ENCODE measurements around the gene RAPGEF6. TPM values are rescaled to one million over a fixed set of nuclear protein-coding genes. Genes with fewer than 3 reads are reported as not detected.

The RAPGEF6 gene
- total RNA-seq, 1 experiment from 2014 or later = 26.1 TPM

DNA sequence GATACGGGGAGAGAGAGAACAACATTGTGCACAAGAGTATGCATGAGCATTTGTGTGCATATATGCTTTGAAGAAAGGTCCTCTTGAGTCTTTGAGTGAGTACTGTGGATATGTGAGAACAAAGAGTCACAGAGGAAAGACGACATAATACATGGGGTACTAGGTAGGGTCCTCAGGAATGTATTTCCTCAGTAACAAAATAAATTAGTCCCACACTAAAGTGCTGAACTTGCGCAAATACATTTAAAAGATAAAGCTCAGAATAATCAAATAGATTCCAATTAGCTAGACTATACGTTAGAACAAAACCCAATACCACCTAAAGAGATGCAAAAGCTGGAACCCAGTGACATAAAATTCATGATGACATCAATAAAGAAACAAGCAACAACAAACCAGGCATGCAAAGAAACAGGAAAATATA lies 70.8 kb downstream of the RAPGEF6 start:
- CTCF ChIA-PET = no interaction called here
- H3K4me3 ChIP-seq (ENCODE audit: low read depth, low read length, poor library complexity, severe bottlenecking) = no peak overlapping the region
- H3K27me3 ChIP-seq (replicated peaks; ENCODE audit: insufficient read depth, low read depth, low read length, poor library complexity) = no peaks in the 10 kb centered on the region
- TF ChIP-seq EZH2 (IDR thresholded peaks at IDR 0.05; ENCODE audit: borderline replicate concordance, low read depth, low read length, poor library complexity, severe bottlenecking) (no peak), CTCF (conservative IDR thresholded peaks at IDR 0.05; ENCODE audit: low read depth, low read length) (no peak)
- POLR2A ChIA-PET (ENCODE audit: low non-redundant PET) = interaction anchor here (0.7 kb wide), 1 partner anchor 376 kb away, joined by 3 read pairs; no protein-coding TSS in a partner anchor
- intact Hi-C loops (cut with micrococcal nuclease; ENCODE audit: unreplicated experiment) = no loop called here
- DNase-seq (ENCODE audit: low spot score) = no peak
- H3K4me1 ChIP-seq (ENCODE audit: insufficient read depth, low read length, poor library complexity, severe bottlenecking) = peaks cover 8% of the 10 kb centered on the region
- BruUV-seq (replicated peaks) = no TSS peak
- H3K9me3 ChIP-seq (ENCODE audit: low read depth, low read length, poor library complexity, severe bottlenecking) = no peaks in the 10 kb centered on the region
- H3K27ac ChIP-seq (ENCODE audit: low read depth, low read length, poor library complexity, severe bottlenecking) = no peak overlapping the region
- no peaks in the 10 kb centered on the region for H3K36me3 ChIP-seq (ENCODE audit: insufficient read depth, low read length, poor library complexity, severe bottlenecking)

DNA sequence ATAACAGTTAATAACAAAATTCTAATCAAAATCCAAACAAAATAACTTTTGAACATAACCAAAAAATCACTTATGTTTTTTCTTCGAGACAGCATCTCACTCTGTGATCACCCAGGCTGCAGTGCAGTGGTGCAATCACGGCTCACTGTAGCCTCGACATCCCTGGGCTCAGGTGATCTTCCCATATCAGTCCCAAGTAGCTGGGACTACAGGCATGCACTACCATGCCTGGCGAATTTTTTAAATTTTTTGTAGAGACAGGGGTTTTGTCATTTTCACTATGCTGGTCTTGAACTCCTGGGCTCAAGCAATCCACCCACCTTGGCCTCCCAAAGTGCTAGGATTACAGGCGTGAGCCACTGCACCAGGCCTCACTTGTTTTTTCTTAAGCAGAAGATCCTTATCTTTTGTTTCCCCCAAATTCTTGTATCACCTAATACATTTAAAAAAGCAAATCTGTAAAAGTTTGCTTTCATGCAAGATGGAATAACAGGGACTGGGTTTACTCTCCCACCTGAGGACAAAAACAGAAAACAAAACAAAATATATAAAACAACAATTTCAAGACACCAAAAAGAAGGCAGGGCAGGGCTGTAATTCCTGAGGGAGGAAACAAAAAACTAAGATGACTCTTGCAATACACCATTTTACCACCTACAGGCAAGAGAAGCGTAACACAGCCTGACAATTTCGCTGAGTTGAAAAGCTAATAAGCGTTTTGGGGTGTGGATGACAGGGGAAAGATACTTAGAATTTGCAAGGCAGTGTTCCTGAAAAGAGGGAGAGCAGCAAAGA lies 71.4 kb downstream of the RAPGEF6 start:
- intact Hi-C loops (cut with micrococcal nuclease; ENCODE audit: unreplicated experiment) = no loop called here
- no TSS peak for BruUV-seq (replicated peaks)
- no peak for TF ChIP-seq EZH2 (IDR thresholded peaks at IDR 0.05; ENCODE audit: borderline replicate concordance, low read depth, low read length, poor library complexity, severe bottlenecking)
- TF ChIP-seq CTCF (conservative IDR thresholded peaks at IDR 0.05; ENCODE audit: low read depth, low read length) = 0 out of 2 replicates have a peak, but pooled peaks have one; percentile 15
- no peak overlapping the region for H3K27ac ChIP-seq (ENCODE audit: low read depth, low read length, poor library complexity, severe bottlenecking)
- no peaks in the 10 kb centered on the region for H3K36me3 ChIP-seq (ENCODE audit: insufficient read depth, low read length, poor library complexity, severe bottlenecking)
- CTCF ChIA-PET = no interaction called here
- no peaks in the 10 kb centered on the region for H3K27me3 ChIP-seq (replicated peaks; ENCODE audit: insufficient read depth, low read depth, low read length, poor library complexity)
- DNase-seq (ENCODE audit: low spot score) = peak; percentile 13
- H3K4me3 ChIP-seq (ENCODE audit: low read depth, low read length, poor library complexity, severe bottlenecking) = no peak overlapping the region
- H3K4me1 ChIP-seq (ENCODE audit: insufficient read depth, low read length, poor library complexity, severe bottlenecking) = peaks cover 8% of the 10 kb centered on the region
- H3K9me3 ChIP-seq (ENCODE audit: low read depth, low read length, poor library complexity, severe bottlenecking) = no peaks in the 10 kb centered on the region
- POLR2A ChIA-PET (ENCODE audit: low non-redundant PET) = no interaction called here

- POLR2A ChIA-PET (ENCODE audit: low non-redundant PET) = no interaction called here
- Histone ChIP-seq H3K9me3 (ENCODE audit: low read depth, low read length, poor library complexity, severe bottlenecking) (no peaks in the 10 kb centered on the region), H3K27ac (ENCODE audit: low read depth, low read length, poor library complexity, severe bottlenecking) (no peak overlapping the region), H3K27me3 (replicated peaks; ENCODE audit: insufficient read depth, low read depth, low read length, poor library complexity) (no peaks in the 10 kb centered on the region), H3K4me1 (ENCODE audit: insufficient read depth, low read length, poor library complexity, severe bottlenecking) (no peaks in the 10 kb centered on the region), H3K4me3 (ENCODE audit: low read depth, low read length, poor library complexity, severe bottlenecking) (no peak overlapping the region), H3K36me3 (ENCODE audit: insufficient read depth, low read length, poor library complexity, severe bottlenecking) (peaks cover 4% of the 10 kb centered on the region)
- TF ChIP-seq EZH2 (IDR thresholded peaks at IDR 0.05; ENCODE audit: borderline replicate concordance, low read depth, low read length, poor library complexity, severe bottlenecking) = no peak
- TF ChIP-seq CTCF (conservative IDR thresholded peaks at IDR 0.05; ENCODE audit: low read depth, low read length) = no peak
- intact Hi-C loops (cut with micrococcal nuclease; ENCODE audit: unreplicated experiment) = no loop called here
- DNase-seq (ENCODE audit: low spot score) = no peak
- CTCF ChIA-PET = no interaction called here
- TSS peak; percentile 13 for BruUV-seq (replicated peaks)
Measured at GRCh38 chr5:131550606-131551005, 84.4 kb downstream of the RAPGEF6 start.

All from A673 (cell line).